Gastrocnemius medialis (tissue), 4 donors: Measurements from ENCODE around the gene ANKS1B. TPM values are rescaled to one million over a fixed set of nuclear protein-coding genes. Genes with fewer than 3 reads are reported as not detected.

ENCODE experiments used
- ATAC-seq, 2 donors: fragments of 150-250 bp; one replicate each; pipeline ENCODE4 v1.9.1; 2016
- DNase-seq, 2 donors: peaks; one replicate each; pipeline ENCODE4 v3.0.0-alpha.2; 2019
- H3K27ac ChIP-seq, 4 donors: fragments of 200-600 bp; sonication (generic); 1 replicate in 1 of 4; 2 replicates in 3 of 4; pipeline ENCODE4 v1.5.1; 2016 to 2018; ENCODE audit warnings: mild to moderate bottlenecking in 2 of 4, moderate library complexity in 1 of 4
- H3K27me3 ChIP-seq, 3 donors: fragments of 200-600 bp; sonication (generic) in 2 of 3; 1 replicate in 1 of 3; 2 replicates in 2 of 3; pipeline versions ENCODE4 v1.5.1 to v1.6.0; 2016 to 2019; ENCODE audit warnings: mild to moderate bottlenecking in 1 of 3, moderate library complexity in 1 of 3
- H3K36me3 ChIP-seq, 2 donors: fragments of 200-600 bp; sonication (generic) in 1 of 2; one replicate each; pipeline ENCODE4 v1.5.1; 2017 to 2018
- H3K4me1 ChIP-seq, 2 donors: fragments of 200-600 bp; sonication (generic) in 1 of 2; one replicate each; pipeline ENCODE4 v1.5.1; 2016 to 2017; ENCODE audit warnings: mild to moderate bottlenecking in 2 of 2
- H3K4me3 ChIP-seq, 4 donors: fragments of 200-600 bp; sonication (generic) in 3 of 4; 1 replicate in 1 of 4; 2 replicates in 3 of 4; pipeline ENCODE4 v1.5.1; 2016 to 2019; ENCODE audit warnings: mild to moderate bottlenecking in 2 of 4
- H3K9me3 ChIP-seq, 3 donors: fragments of 200-600 bp; sonication (generic) in 2 of 3; 1 replicate in 1 of 3; 2 replicates in 2 of 3; pipeline ENCODE4 v1.5.1; 2016 to 2019
- POLR2A ChIP-seq, 2 donors: fragments of 450-650 bp; IDR thresholded peaks; one replicate each; pipeline ENCODE4 v1.6.1; 2017; ENCODE audit warnings: antibody characterized with exemption in 2 of 2, mild to moderate bottlenecking in 2 of 2, moderate library complexity in 2 of 2
- in situ Hi-C, 4 donors: fragments of 200-750 bp; cut with MboI; loops; one replicate each; pipeline versions ENCODE4 v1.15.0 to v1.8.0; 2017; ENCODE audit warnings: low sequenced_read_pairs in 4 of 4
- intact Hi-C: fragments of 100-400 bp; cut with DNase I; formaldehyde crosslinking; loops from one replicate; pipeline ENCODE4 v1.15.1; 2023; ENCODE audit warnings: low total_unique reads
- total RNA-seq, 4 donors: library from RNA; depleted of rRNA; stranded (reverse); fragments of >200 nt; gene quantifications; one replicate each; pipeline versions ENCODE4 v1.1.0 to v1.2.3, GENCODE V29; 2016
- TF ChIP-seq, protein P1 (sequence below), 5 experiments: fragments of 450-650 bp in 3 of 5; fragments of 200-600 bp in 2 of 5; sonication (generic) in 2 of 5; IDR thresholded peaks in 4 of 5; conservative IDR thresholded peaks in 1 of 5; 1 replicate in 4 of 5; 2 replicates in 1 of 5; pipeline ENCODE4 v1.5.1; 2016 to 2019; ENCODE audit warnings: antibody characterized with exemption in 5 of 5, mild to moderate bottlenecking in 3 of 5, moderate library complexity in 3 of 5

ANKS1B gene
- total RNA-seq, 4 donors from 2014 or later: 3.9 to 14.5 (median 5.7) TPM

DNA sequence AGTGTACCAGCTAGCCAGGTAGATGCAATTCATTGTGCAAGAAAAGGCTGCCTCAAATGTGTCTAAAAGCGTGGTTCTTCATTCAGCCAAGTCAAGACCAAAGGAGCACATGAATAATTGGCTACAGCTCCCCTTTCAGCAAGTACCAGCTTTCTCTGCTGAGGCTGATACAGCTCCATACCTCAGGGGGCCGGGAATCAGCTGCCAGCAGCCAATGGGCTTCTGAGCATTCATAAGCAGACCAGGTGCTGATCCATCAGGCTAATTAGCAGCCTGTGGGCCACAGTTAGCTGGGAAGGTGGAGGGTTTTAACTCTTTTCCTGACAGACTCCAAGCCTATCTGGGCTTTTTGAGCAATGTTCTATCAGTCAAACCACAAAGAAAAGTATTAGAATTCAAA, 1075.0 kb downstream of the ANKS1B start:
- no peak for TF ChIP-seq POLR2A (IDR thresholded peaks at IDR 0.05)
- TF ChIP-seq, protein P1, sequence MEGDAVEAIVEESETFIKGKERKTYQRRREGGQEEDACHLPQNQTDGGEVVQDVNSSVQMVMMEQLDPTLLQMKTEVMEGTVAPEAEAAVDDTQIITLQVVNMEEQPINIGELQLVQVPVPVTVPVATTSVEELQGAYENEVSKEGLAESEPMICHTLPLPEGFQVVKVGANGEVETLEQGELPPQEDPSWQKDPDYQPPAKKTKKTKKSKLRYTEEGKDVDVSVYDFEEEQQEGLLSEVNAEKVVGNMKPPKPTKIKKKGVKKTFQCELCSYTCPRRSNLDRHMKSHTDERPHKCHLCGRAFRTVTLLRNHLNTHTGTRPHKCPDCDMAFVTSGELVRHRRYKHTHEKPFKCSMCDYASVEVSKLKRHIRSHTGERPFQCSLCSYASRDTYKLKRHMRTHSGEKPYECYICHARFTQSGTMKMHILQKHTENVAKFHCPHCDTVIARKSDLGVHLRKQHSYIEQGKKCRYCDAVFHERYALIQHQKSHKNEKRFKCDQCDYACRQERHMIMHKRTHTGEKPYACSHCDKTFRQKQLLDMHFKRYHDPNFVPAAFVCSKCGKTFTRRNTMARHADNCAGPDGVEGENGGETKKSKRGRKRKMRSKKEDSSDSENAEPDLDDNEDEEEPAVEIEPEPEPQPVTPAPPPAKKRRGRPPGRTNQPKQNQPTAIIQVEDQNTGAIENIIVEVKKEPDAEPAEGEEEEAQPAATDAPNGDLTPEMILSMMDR (IDR thresholded peaks at IDR 0.05 in 4 of 5, conservative IDR thresholded peaks at IDR 0.05 in 1 of 5): no peak
- DNase-seq: no peak
- in situ Hi-C loops (no loop called here), intact Hi-C loops (no loop called here)
- no peak for ATAC-seq
- no peaks in the 10 kb centered on the region for H3K36me3 ChIP-seq
- H3K4me3 ChIP-seq: no peak overlapping the region
- H3K4me1 ChIP-seq: no peaks in the 10 kb centered on the region
- no peaks in the 10 kb centered on the region for H3K27me3 ChIP-seq
- no peak overlapping the region for H3K27ac ChIP-seq
- H3K9me3 ChIP-seq: no peaks in the 10 kb centered on the region

DNA sequence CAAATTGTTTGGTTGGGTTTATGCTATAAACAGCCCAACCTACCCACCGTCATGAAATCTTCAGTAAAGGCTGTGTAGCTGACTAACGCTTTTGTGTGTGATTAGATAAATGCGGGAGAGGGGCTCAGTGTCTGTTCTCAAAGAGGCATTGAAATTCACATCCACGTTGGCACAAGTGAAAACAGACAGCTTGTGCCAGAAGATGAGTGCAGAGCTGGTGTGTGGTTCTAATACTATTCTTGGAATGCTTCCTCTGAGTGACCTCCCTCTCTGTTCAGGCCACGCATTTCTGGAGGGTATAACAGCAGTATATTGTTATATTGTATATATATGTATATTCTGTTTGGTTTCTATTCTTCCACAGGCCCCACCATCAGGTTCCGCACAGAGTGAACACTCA, 1075.9 kb downstream of the ANKS1B start:
- TF ChIP-seq POLR2A (IDR thresholded peaks at IDR 0.05): no peak
- TF ChIP-seq, protein P1 (IDR thresholded peaks at IDR 0.05 in 4 of 5, conservative IDR thresholded peaks at IDR 0.05 in 1 of 5): no peak
- Histone ChIP-seq H3K9me3 (no peaks in the 10 kb centered on the region), H3K27ac (no peak overlapping the region), H3K4me1 (no peaks in the 10 kb centered on the region), H3K36me3 (no peaks in the 10 kb centered on the region), H3K4me3 (no peak overlapping the region), H3K27me3 (no peaks in the 10 kb centered on the region)
- ATAC-seq: no peak
- intact Hi-C loops: no loop called here
- in situ Hi-C loops: no loop called here
- DNase-seq: no peak

DNA sequence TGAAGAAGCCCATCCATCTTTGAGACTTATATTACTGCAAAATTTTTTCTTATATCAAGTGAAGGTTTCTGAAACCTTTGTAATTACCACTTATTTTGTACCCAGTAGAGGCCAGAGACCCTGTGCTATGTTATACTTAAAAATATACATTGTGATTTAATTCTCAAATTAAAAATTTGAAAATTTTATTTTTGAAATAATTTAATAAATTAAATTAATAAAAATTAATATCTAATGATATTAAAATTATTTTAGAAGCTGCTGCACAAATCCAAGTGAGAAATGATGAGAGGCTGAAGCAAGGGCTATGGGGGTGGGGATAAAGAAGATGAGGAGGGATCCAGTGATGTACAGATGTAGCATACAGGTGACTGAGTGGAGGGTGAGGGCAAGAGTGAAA, 1080.9 kb downstream of the ANKS1B start:
- no peaks in the 10 kb centered on the region for H3K4me1 ChIP-seq
- no peaks in the 10 kb centered on the region for H3K36me3 ChIP-seq
- H3K4me3 ChIP-seq: no peak overlapping the region
- DNase-seq (no peak), ATAC-seq (no peak)
- H3K9me3 ChIP-seq: no peaks in the 10 kb centered on the region
- no peaks in the 10 kb centered on the region for H3K27me3 ChIP-seq
- TF ChIP-seq POLR2A (IDR thresholded peaks at IDR 0.05): no peak
- TF ChIP-seq, protein P1 (IDR thresholded peaks at IDR 0.05 in 4 of 5, conservative IDR thresholded peaks at IDR 0.05 in 1 of 5): no peak
- intact Hi-C loops (no loop called here), in situ Hi-C loops (no loop called here)
- H3K27ac ChIP-seq: no peak overlapping the region

DNA sequence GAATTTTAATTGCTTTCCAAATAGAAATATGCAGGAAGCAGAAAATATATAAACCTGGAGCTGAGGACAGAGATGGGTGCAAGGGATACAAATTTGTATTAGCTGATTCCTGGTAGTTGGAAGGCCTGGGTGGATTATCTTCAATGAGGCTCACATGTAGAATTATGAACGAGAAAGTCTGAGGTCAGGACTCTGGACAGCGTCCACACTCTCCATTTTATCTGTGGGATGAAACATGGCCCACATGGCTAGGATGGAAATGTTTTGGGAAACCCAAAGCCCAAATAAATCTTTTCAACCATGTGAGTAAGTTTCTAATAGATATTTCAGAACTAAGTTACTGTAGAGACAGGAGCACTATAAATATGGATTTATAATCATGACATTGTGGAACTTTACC, 1083.5 kb downstream of the ANKS1B start:
- Histone ChIP-seq H3K9me3 (no peaks in the 10 kb centered on the region), H3K27ac (no peak overlapping the region), H3K27me3 (peaks cover 0 to 8% (median 6%) of the 10 kb centered on the region in 3 donors), H3K4me1 (no peaks in the 10 kb centered on the region), H3K36me3 (no peaks in the 10 kb centered on the region), H3K4me3 (no peak overlapping the region)
- in situ Hi-C loops (no loop called here), intact Hi-C loops (no loop called here)
- TF ChIP-seq, protein P1 (IDR thresholded peaks at IDR 0.05 in 4 of 5, conservative IDR thresholded peaks at IDR 0.05 in 1 of 5): no peak
- TF ChIP-seq POLR2A (IDR thresholded peaks at IDR 0.05): no peak
- ATAC-seq (no peak), DNase-seq (no peak)

DNA sequence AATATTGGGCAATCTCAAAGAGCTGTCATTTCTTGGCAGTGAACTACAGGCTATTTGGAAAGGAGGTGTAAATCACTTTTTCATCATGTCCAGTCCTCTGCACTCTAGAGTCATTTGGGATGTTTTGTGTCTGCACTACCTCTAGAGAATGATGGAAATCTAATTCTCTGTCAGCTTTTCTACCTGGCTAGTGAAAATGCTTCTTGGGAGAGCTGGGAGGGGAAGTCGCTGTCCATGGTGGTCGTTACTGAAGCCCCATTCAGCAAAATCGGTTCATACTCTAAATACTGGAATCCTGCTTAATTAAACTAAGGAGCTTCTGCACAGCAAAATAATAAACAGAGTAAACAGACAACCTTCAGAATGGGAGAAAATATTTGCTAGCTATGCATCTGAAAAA, 1087.8 kb downstream of the ANKS1B start:
- DNase-seq (no peak), ATAC-seq (no peak)
- Histone ChIP-seq H3K27ac (no peak overlapping the region), H3K9me3 (no peaks in the 10 kb centered on the region), H3K36me3 (no peaks in the 10 kb centered on the region), H3K4me1 (no peaks in the 10 kb centered on the region), H3K4me3 (no peak overlapping the region), H3K27me3 (peaks cover 13 to 27% (median 26%) of the 10 kb centered on the region in 3 donors)
- TF ChIP-seq, protein P1 (IDR thresholded peaks at IDR 0.05 in 4 of 5, conservative IDR thresholded peaks at IDR 0.05 in 1 of 5): no peak
- TF ChIP-seq POLR2A (IDR thresholded peaks at IDR 0.05): no peak
- in situ Hi-C loops (no loop called here), intact Hi-C loops (no loop called here)
